HepG2 (cell line): ENCODE data around the gene CYP2S1. TPM values are rescaled to one million over a fixed set of nuclear protein-coding genes. Genes with fewer than 3 reads are reported as not detected.

Source experiments
- ATAC-seq: fragments of 200-7000 bp; cut with Tn5 transposase; 3 replicates; pipeline ENCODE4 v1.9.1; 2020; ENCODE audit warnings: mild to moderate bottlenecking, moderate library complexity
- BruUV-seq: library from RNA; stranded (reverse); fragments of 400-500 nt; replicated peaks from 2 replicates; lab custom pipeline; 2021; lab: Mats Ljungman, UMichigan
- CTCF ChIA-PET: fragments of 300-600 bp; formaldehyde crosslinking; extraction: SDS; loops from one replicate; lab custom pipeline; 2021; ENCODE audit warnings: low total read pairs, inconsistent platforms, low intra/inter-chr PET ratio; lab: Yijun Ruan, JAX
- POLR2A ChIA-PET: fragments of 350-600 bp; sonication (Branson Sonifier 250); formaldehyde crosslinking; loops from one replicate; lab custom pipeline; 2020; ENCODE audit warnings: antibody characterized with exemption, inconsistent platforms; lab: Yijun Ruan, JAX
- DNase-seq: peaks from one replicate; pipeline ENCODE4 v3.0.0-alpha.2; 2015; ENCODE audit warnings: low spot score
- FAIRE-seq: peaks from 3 replicates; lab custom pipeline; 2011; peaks lifted over from hg19 to GRCh38; lab: Jason Lieb, UNC
- H2AFZ ChIP-seq: one replicate; pipeline ENCODE4 v1.6.1; 2011; ENCODE audit warnings: low read length, inconsistent platforms
- H3K27ac ChIP-seq: fragments of 300-600 bp; 3 replicates; pipeline ENCODE4 v1.8.0; 2011; ENCODE audit warnings: mixed run types, mild to moderate bottlenecking, mixed read lengths, low read length, inconsistent platforms; ENCODE audit not compliant: insufficient read depth; ENCODE audit errors: extremely low read length
- H3K27me3 ChIP-seq, 2 experiments: fragments of 200-600 bp in 1 of 2; 2 replicates in 1 of 2; 3 replicates in 1 of 2; pipeline versions ENCODE4 v1.6.0 to v1.8.0; 2011; ENCODE audit warnings: low read length in 2 of 2, mild to moderate bottlenecking in 2 of 2, moderate library complexity in 2 of 2, inconsistent platforms in 1 of 2; ENCODE audit not compliant: insufficient read depth in 2 of 2, control insufficient read depth in 1 of 2
- H3K36me3 ChIP-seq, 2 experiments: fragments of 200-600 bp in 1 of 2; replicated peaks in 1 of 2; 2 replicates in 1 of 2; 3 replicates in 1 of 2; pipeline versions ENCODE4 v1.5.1 to v1.8.0; 2011; ENCODE audit warnings: low read length in 2 of 2, inconsistent platforms in 1 of 2; ENCODE audit not compliant: insufficient read depth in 2 of 2, control insufficient read depth in 1 of 2
- H3K4me1 ChIP-seq: 2 replicates; pipeline ENCODE4 v1.5.1; 2012; ENCODE audit warnings: low read length, inconsistent platforms; ENCODE audit not compliant: insufficient read depth
- H3K4me2 ChIP-seq: 2 replicates; pipeline ENCODE4 v1.6.0; 2011; ENCODE audit warnings: low read depth, low read length, inconsistent platforms
- H3K4me3 ChIP-seq, 3 experiments: fragments of 200-600 bp in 1 of 3; sonication (generic), shearing (Covaris generic) in 1 of 3; replicated peaks in 1 of 3; 2 replicates each; pipeline ENCODE4 v1.5.1; 2011 to 2016; ENCODE audit warnings: low read length in 3 of 3, inconsistent platforms in 2 of 3, low read depth in 2 of 3, mild to moderate bottlenecking in 2 of 3, control low read depth in 1 of 3, mixed read lengths in 1 of 3; ENCODE audit not compliant: insufficient read depth in 1 of 3
- H3K79me2 ChIP-seq: one replicate; pipeline ENCODE4 v1.6.1; 2011; ENCODE audit warnings: low read length, inconsistent platforms; ENCODE audit not compliant: insufficient read depth
- H3K9ac ChIP-seq: 2 replicates; pipeline ENCODE4 v1.6.0; 2011; ENCODE audit warnings: mild to moderate bottlenecking, low read depth, low read length, inconsistent platforms; ENCODE audit not compliant: insufficient read depth
- H3K9me3 ChIP-seq: 2 replicates; pipeline ENCODE4 v1.5.1; 2012; ENCODE audit warnings: mild to moderate bottlenecking, low read length
- H4K20me1 ChIP-seq: 2 replicates; pipeline ENCODE4 v1.6.0; 2011; ENCODE audit warnings: inconsistent platforms, mild to moderate bottlenecking, low read length, moderate library complexity; ENCODE audit not compliant: insufficient read depth
- ATAD3A ChIP-seq: sonication (generic); formaldehyde crosslinking; IDR thresholded peaks from 2 replicates; pipeline ENCODE4 v1.4.0; 2020; ENCODE audit warnings: missing genetic modification reagents
- ELF4 ChIP-seq: sonication (generic); formaldehyde crosslinking; IDR thresholded peaks from 2 replicates; pipeline ENCODE4 v1.5.0; 2020; ENCODE audit warnings: missing genetic modification reagents, mild to moderate bottlenecking, moderate library complexity, borderline replicate concordance
- ESRRA ChIP-seq: sonication (generic); formaldehyde crosslinking; IDR thresholded peaks from 2 replicates; pipeline ENCODE4 v1.5.1; 2020; ENCODE audit warnings: mild to moderate bottlenecking, low read depth, missing genetic modification reagents
- FOXO1 ChIP-seq: sonication (generic); formaldehyde crosslinking; IDR thresholded peaks from 2 replicates; pipeline ENCODE4 v1.4.0; 2020; ENCODE audit warnings: missing genetic modification reagents
- MIER3 ChIP-seq: IDR thresholded peaks from 2 replicates; pipeline ENCODE4 v1.6.1; 2016; ENCODE audit warnings: missing compliant biosample characterization, borderline replicate concordance
- PATZ1 ChIP-seq: sonication (generic); formaldehyde crosslinking; IDR thresholded peaks from 2 replicates; pipeline ENCODE4 v1.4.0; 2020; ENCODE audit warnings: missing genetic modification reagents
- PRPF4 ChIP-seq: fragments of 200-400 bp; formaldehyde crosslinking; IDR thresholded peaks from 2 replicates; pipeline ENCODE4 v1.6.1; 2016; ENCODE audit warnings: low read length, low read depth; ENCODE audit not compliant: poor library complexity, severe bottlenecking
- RAD51 ChIP-seq: fragments of 450-650 bp; IDR thresholded peaks from 2 replicates; pipeline ENCODE4 v1.6.1; 2016; ENCODE audit warnings: borderline replicate concordance
- TEAD2 ChIP-seq: sonication (generic); formaldehyde crosslinking; IDR thresholded peaks from 2 replicates; pipeline ENCODE4 v1.9.0; 2021; ENCODE audit warnings: missing genetic modification reagents
- ZNF160 ChIP-seq: sonication (generic); formaldehyde crosslinking; IDR thresholded peaks from 2 replicates; pipeline ENCODE4 v1.8.0; 2022; ENCODE audit warnings: mild to moderate bottlenecking, inconsistent platforms, missing genetic modification reagents
- ZNF207 ChIP-seq: fragments of 450-650 bp; IDR thresholded peaks from 2 replicates; pipeline ENCODE4 v1.6.1; 2016; ENCODE audit warnings: antibody characterized with exemption, borderline replicate concordance
- ZNF263 ChIP-seq: sonication (generic); formaldehyde crosslinking; IDR thresholded peaks from 2 replicates; pipeline ENCODE4 v1.4.0; 2020; ENCODE audit warnings: missing genetic modification reagents
- ZNF501 ChIP-seq: sonication (generic); formaldehyde crosslinking; IDR thresholded peaks from 2 replicates; pipeline ENCODE4 v1.5.1; 2020; ENCODE audit warnings: mild to moderate bottlenecking, moderate library complexity, missing genetic modification reagents
- ZNF567 ChIP-seq: sonication (generic); formaldehyde crosslinking; IDR thresholded peaks from 2 replicates; pipeline ENCODE4 v1.8.1; 2023; ENCODE audit warnings: mild to moderate bottlenecking, missing genetic modification reagents, borderline replicate concordance
- ZNF780A ChIP-seq: sonication (generic); formaldehyde crosslinking; IDR thresholded peaks from 2 replicates; pipeline ENCODE4 v1.8.0; 2022; ENCODE audit warnings: mild to moderate bottlenecking, missing genetic modification reagents, moderate library complexity
- ZSCAN9 ChIP-seq: IDR thresholded peaks from 2 replicates; pipeline ENCODE4 v1.6.1; 2016; ENCODE audit warnings: borderline replicate concordance
- WGBS: methylation state at CpG from one replicate; pipeline ENCODE4 v1.1.6; 2017; ENCODE audit warnings: low lambda C conversion rate; 5-methylcytosine and 5-hydroxymethylcytosine counted together
- in situ Hi-C: cut with HindIII; loops from 2 replicates; pipeline ENCODE4 v1.10.0; 2017; ENCODE audit warnings: low pct_unique_long_range_greater_than_20kb; ENCODE audit not compliant: extremely low pct_ligation_motif_present
- intact Hi-C: fragments of 100-400 bp; cut with micrococcal nuclease; formaldehyde crosslinking; loops from one replicate; pipeline ENCODE4 v1.10.0; 2022; ENCODE audit not compliant: unreplicated experiment
- polyA plus RNA-seq, 8 experiments: library from polyadenylated mRNA; depleted of rRNA in 3 of 8; stranded (reverse) in 7 of 8; unstranded in 1 of 8; fragments of >200 nt; fragmentation: Illumina TruSeq in 4 of 8; extraction: Trizol in 4 of 8; gene quantifications; 2 replicates each; pipeline versions ENCODE4 v1.2.1 to v1.2.3, GENCODE V29; 2011 to 2016; ENCODE audit warnings: low read depth in 4 of 8, missing spikeins in 1 of 8, mixed read lengths in 1 of 8; ENCODE audit not compliant: insufficient read depth in 1 of 8
- total RNA-seq, 5 experiments: library from RNA; depleted of rRNA; stranded (reverse); fragments of >200 nt; fragmentation: Illumina TruSeq; extraction: Trizol; gene quantifications; 2 replicates each; pipeline ENCODE4 v1.2.3, GENCODE V29; 2016; ENCODE audit warnings: low read depth in 1 of 5
- TF ChIP-seq, protein P1 (sequence below): sonication (generic); formaldehyde crosslinking; IDR thresholded peaks from 2 replicates; pipeline ENCODE4 v1.8.0; 2022; ENCODE audit warnings: missing genetic modification reagents, mild to moderate bottlenecking, borderline replicate concordance
- TF ChIP-seq, protein P2 (sequence below): sonication (generic); formaldehyde crosslinking; IDR thresholded peaks from 2 replicates; pipeline ENCODE4 v1.5.0; 2020; ENCODE audit warnings: missing genetic modification reagents, mild to moderate bottlenecking, borderline replicate concordance

CYP2S1 gene
- total and polyA plus RNA-seq, 2 of the 13 experiments (the other 11 are each of a cell fraction or from before 2014, with no cell fraction given) = 0.09 to 2.1 TPM

- intact Hi-C loops (no loop called here), in situ Hi-C loops (no loop called here)
- Histone ChIP-seq H3K4me2 (peak overlapping the region; percentile 75; the same call in 1 of the 2 replicates), H3K9ac (no peak overlapping the region), H3K9me3 (no peaks in the 10 kb centered on the region), H3K36me3 (no peaks in the 10 kb centered on the region), H3K79me2 (no peaks in the 10 kb centered on the region), H3K4me3 (peak overlapping the region in 1 of 3 experiments; percentile 58; a peak in 3 of 6 replicates), H3K4me1 (peaks cover 43% of the 10 kb centered on the region), H3K27me3 (peaks cover 0 to 24% of the 10 kb centered on the region in 2 experiments; a peak in 2 of 5 replicates), H2AFZ (no peak overlapping the region), H4K20me1 (no peaks in the 10 kb centered on the region), H3K27ac (no peak overlapping the region)
- POLR2A ChIA-PET = interaction anchor here (0.9 to 2.1 kb wide), 2 partner anchors 18 to 69 kb away, joined by 3 to 11 read pairs; partner anchors contain the start of gene HNRNPUL1
- CTCF ChIA-PET = no interaction called here
- DNase-seq = no peak
- ATAC-seq = no peak
- no peak for TF ChIP-seq ZNF567 (CRISPR knock-in tag)
- no peak for TF ChIP-seq ESRRA (CRISPR knock-in tag)
- TF ChIP-seq, protein P1, sequence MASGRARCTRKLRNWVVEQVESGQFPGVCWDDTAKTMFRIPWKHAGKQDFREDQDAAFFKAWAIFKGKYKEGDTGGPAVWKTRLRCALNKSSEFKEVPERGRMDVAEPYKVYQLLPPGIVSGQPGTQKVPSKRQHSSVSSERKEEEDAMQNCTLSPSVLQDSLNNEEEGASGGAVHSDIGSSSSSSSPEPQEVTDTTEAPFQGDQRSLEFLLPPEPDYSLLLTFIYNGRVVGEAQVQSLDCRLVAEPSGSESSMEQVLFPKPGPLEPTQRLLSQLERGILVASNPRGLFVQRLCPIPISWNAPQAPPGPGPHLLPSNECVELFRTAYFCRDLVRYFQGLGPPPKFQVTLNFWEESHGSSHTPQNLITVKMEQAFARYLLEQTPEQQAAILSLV (CRISPR knock-in tag) = no peak
- no peak for TF ChIP-seq ZNF263 (CRISPR knock-in tag)
- no peak for TF ChIP-seq PATZ1 (CRISPR knock-in tag)
- no peak for TF ChIP-seq ZNF207
- no peak for TF ChIP-seq ZSCAN9 (CRISPR knock-in tag)
- TF ChIP-seq ZNF160 (CRISPR knock-in tag) = no peak
- TF ChIP-seq ELF4 = no peak
- TF ChIP-seq RAD51 = no peak
- TF ChIP-seq TEAD2 (CRISPR knock-in tag) = no peak
- no peak for TF ChIP-seq ZNF780A (CRISPR knock-in tag)
- no peak for TF ChIP-seq ZNF501 (CRISPR knock-in tag)
- TF ChIP-seq MIER3 (CRISPR knock-in tag) = no peak
- TF ChIP-seq, protein P2, sequence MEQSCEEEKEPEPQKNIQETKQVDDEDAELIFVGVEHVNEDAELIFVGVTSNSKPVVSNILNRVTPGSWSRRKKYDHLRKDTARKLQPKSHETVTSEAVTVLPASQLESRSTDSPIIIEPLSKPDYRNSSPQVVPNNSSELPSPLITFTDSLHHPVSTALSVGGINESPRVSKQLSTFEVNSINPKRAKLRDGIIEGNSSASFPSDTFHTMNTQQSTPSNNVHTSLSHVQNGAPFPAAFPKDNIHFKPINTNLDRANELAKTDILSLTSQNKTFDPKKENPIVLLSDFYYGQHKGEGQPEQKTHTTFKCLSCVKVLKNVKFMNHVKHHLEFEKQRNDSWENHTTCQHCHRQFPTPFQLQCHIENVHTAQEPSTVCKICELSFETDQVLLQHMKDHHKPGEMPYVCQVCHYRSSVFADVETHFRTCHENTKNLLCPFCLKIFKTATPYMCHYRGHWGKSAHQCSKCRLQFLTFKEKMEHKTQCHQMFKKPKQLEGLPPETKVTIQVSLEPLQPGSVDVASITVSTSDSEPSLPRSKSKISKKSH (CRISPR knock-in tag) = no peak
- no peak for TF ChIP-seq PRPF4
- TF ChIP-seq ATAD3A = no peak
- no peak for TF ChIP-seq FOXO1 (CRISPR knock-in tag)
- WGBS = 23% methylated on average over 6 of the region's 6 CpGs
- no peak for FAIRE-seq
- BruUV-seq = no TSS peak
Observed at GRCh38 chr19:41194157-41194552, 1.1 kb downstream of the CYP2S1 start.
